ENCODE data around the gene IL6ST.

Gene IL6ST

GRCh38 chr5:55925712-55926111, 69.1 kb downstream of the IL6ST start:
- no peaks in the 10 kb centered on the region for H3K27me3 ChIP-seq (ENCODE audit: insufficient read depth, low read length, poor library complexity, severe bottlenecking)
- no peaks in the 10 kb centered on the region for H4K20me1 ChIP-seq (ENCODE audit: insufficient read depth, low read length, poor library complexity, severe bottlenecking)
- H3K4me3 ChIP-seq (ENCODE audit: low read length, poor library complexity, severe bottlenecking): no peak overlapping the region
- no peak overlapping the region for H3K4me2 ChIP-seq (ENCODE audit: low read depth, low read length, poor library complexity, severe bottlenecking)
- H3K79me2 ChIP-seq (ENCODE audit: insufficient read depth, low read length): no peaks in the 10 kb centered on the region
- no peak for TF ChIP-seq EZH2phosphoT487 (IDR thresholded peaks at IDR 0.05; ENCODE audit: borderline replicate concordance)
- TF ChIP-seq CTCF (conservative IDR thresholded peaks at IDR 0.05; ENCODE audit: low read length): no peak
- no peak overlapping the region for H2AFZ ChIP-seq (ENCODE audit: low read length)
- H3K36me3 ChIP-seq (ENCODE audit: insufficient read depth, low read length): no peaks in the 10 kb centered on the region
- H3K9me3 ChIP-seq (ENCODE audit: insufficient read depth, low read depth, low read length): no peaks in the 10 kb centered on the region
- H3K9ac ChIP-seq (ENCODE audit: low read depth, low read length, poor library complexity, severe bottlenecking): no peak overlapping the region
- no peaks in the 10 kb centered on the region for H3K9me2 ChIP-seq (replicated peaks; ENCODE audit: low read depth, low read length)
- peaks cover 3% of the 10 kb centered on the region for H3K4me1 ChIP-seq (ENCODE audit: insufficient read depth, low read length, poor library complexity, severe bottlenecking)
- H3F3A ChIP-seq (ENCODE audit: low read depth): no peaks in the 10 kb centered on the region

GRCh38 chr5:55925181-55925580, 69.6 kb downstream of the IL6ST start:
- Histone ChIP-seq H3K4me1 (ENCODE audit: insufficient read depth, low read length, poor library complexity, severe bottlenecking) (peaks cover 3% of the 10 kb centered on the region), H3K9ac (ENCODE audit: low read depth, low read length, poor library complexity, severe bottlenecking) (no peak overlapping the region), H4K20me1 (ENCODE audit: insufficient read depth, low read length, poor library complexity, severe bottlenecking) (no peaks in the 10 kb centered on the region), H3F3A (ENCODE audit: low read depth) (no peaks in the 10 kb centered on the region), H3K9me2 (replicated peaks; ENCODE audit: low read depth, low read length) (no peaks in the 10 kb centered on the region), H3K79me2 (ENCODE audit: insufficient read depth, low read length) (no peaks in the 10 kb centered on the region), H2AFZ (ENCODE audit: low read length) (no peak overlapping the region), H3K36me3 (ENCODE audit: insufficient read depth, low read length) (no peaks in the 10 kb centered on the region), H3K9me3 (ENCODE audit: insufficient read depth, low read depth, low read length) (no peaks in the 10 kb centered on the region), H3K4me2 (ENCODE audit: low read depth, low read length, poor library complexity, severe bottlenecking) (no peak overlapping the region), H3K27me3 (ENCODE audit: insufficient read depth, low read length, poor library complexity, severe bottlenecking) (no peaks in the 10 kb centered on the region), H3K4me3 (ENCODE audit: low read length, poor library complexity, severe bottlenecking) (no peak overlapping the region)
- TF ChIP-seq EZH2phosphoT487 (IDR thresholded peaks at IDR 0.05; ENCODE audit: borderline replicate concordance) (no peak), CTCF (conservative IDR thresholded peaks at IDR 0.05; ENCODE audit: low read length) (no peak)

- Histone ChIP-seq H4K20me1 (ENCODE audit: insufficient read depth, low read length, poor library complexity, severe bottlenecking) (no peaks in the 10 kb centered on the region), H3K4me1 (ENCODE audit: insufficient read depth, low read length, poor library complexity, severe bottlenecking) (peaks cover 5% of the 10 kb centered on the region), H3K79me2 (ENCODE audit: insufficient read depth, low read length) (no peaks in the 10 kb centered on the region), H3K9ac (ENCODE audit: low read depth, low read length, poor library complexity, severe bottlenecking) (no peak overlapping the region), H3F3A (ENCODE audit: low read depth) (no peaks in the 10 kb centered on the region), H3K4me3 (ENCODE audit: low read length, poor library complexity, severe bottlenecking) (no peak overlapping the region), H3K27me3 (ENCODE audit: insufficient read depth, low read length, poor library complexity, severe bottlenecking) (no peaks in the 10 kb centered on the region), H2AFZ (ENCODE audit: low read length) (no peak overlapping the region), H3K9me2 (replicated peaks; ENCODE audit: low read depth, low read length) (no peaks in the 10 kb centered on the region), H3K36me3 (ENCODE audit: insufficient read depth, low read length) (no peaks in the 10 kb centered on the region), H3K4me2 (ENCODE audit: low read depth, low read length, poor library complexity, severe bottlenecking) (no peak overlapping the region), H3K9me3 (ENCODE audit: insufficient read depth, low read depth, low read length) (no peaks in the 10 kb centered on the region)
- TF ChIP-seq CTCF (conservative IDR thresholded peaks at IDR 0.05; ENCODE audit: low read length) (no peak), EZH2phosphoT487 (IDR thresholded peaks at IDR 0.05; ENCODE audit: borderline replicate concordance) (no peak)
These were observed 70.0 kb downstream of the IL6ST start for GRCh38 chr5:55924744-55925143.

All from Loucy (cell line).